ENCODE results near the gene NET1. TPM values are rescaled to one million over a fixed set of nuclear protein-coding genes. Genes with fewer than 3 reads are reported as not detected.

NET1 gene
- total RNA-seq, 6 experiments from 2014 or later: 23.0 to 64.5 (median 38.5) TPM

DNA sequence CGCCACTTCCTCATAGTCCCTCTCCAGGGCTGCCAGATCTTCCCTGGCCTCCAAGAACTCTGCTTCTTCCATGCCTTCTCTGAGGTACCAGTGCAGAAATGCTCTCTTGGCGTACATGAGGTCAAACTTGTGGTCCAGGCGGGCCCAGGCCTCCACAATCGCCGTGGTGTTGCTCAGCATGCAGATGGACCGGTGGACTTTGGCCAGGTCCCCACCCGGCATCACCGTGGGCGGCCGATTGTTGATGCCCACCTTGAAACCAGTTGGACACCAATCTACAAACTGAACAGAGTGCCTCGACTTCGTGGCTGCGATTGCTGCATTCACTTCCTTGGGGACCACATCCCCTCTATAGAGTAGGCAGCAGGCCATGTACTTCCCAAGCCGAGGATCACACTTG lies 18.8 kb upstream of the NET1 start:
- H3K4me1 ChIP-seq: no peaks in the 10 kb centered on the region
- peaks cover 0 to 12% (median 6%) of the 10 kb centered on the region in 4 donors for H3K9me3 ChIP-seq
- WGBS (ENCODE audit: insufficient coverage, low coverage, low lambda C conversion rate, missing lambda C conversion rate): 89% methylated on average over 10 of the region's 14 CpGs
- TF ChIP-seq, protein P1, sequence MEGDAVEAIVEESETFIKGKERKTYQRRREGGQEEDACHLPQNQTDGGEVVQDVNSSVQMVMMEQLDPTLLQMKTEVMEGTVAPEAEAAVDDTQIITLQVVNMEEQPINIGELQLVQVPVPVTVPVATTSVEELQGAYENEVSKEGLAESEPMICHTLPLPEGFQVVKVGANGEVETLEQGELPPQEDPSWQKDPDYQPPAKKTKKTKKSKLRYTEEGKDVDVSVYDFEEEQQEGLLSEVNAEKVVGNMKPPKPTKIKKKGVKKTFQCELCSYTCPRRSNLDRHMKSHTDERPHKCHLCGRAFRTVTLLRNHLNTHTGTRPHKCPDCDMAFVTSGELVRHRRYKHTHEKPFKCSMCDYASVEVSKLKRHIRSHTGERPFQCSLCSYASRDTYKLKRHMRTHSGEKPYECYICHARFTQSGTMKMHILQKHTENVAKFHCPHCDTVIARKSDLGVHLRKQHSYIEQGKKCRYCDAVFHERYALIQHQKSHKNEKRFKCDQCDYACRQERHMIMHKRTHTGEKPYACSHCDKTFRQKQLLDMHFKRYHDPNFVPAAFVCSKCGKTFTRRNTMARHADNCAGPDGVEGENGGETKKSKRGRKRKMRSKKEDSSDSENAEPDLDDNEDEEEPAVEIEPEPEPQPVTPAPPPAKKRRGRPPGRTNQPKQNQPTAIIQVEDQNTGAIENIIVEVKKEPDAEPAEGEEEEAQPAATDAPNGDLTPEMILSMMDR (IDR thresholded peaks at IDR 0.05): no peak
- H3K27me3 ChIP-seq: no peaks in the 10 kb centered on the region
- no peak for ATAC-seq
- no peak overlapping the region for H3K4me3 ChIP-seq
- DNase-seq: no peak
- H3K36me3 ChIP-seq: no peaks in the 10 kb centered on the region
- intact Hi-C loops (cut with DNase I): no loop called here
- H3K27ac ChIP-seq: no peak overlapping the region

DNA sequence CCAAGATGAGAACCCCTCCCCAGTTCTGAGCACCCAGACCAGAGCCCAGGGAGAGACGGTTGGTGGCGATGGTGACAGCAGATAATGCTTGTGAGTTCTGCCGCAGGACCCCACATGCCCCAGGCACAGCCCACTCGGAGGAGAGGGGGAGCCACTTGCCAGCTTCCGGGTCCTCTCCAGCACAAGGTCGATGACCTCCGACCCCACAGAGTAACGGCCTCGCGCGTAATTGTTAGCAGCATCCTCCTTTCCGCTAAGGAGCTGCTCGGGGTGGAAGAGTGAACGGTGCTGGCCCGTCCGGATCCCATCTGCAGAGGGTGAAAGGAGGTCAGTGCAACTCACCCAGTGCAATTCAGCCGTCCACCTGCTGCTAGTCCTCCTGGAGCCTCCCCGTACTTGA lies 17.2 kb upstream of the NET1 start:
- WGBS (ENCODE audit: insufficient coverage, low coverage, low lambda C conversion rate, missing lambda C conversion rate): 60% methylated on average over 7 of the region's 18 CpGs
- Histone ChIP-seq H3K4me3 (no peak overlapping the region), H3K9me3 (peaks cover 0 to 10% (median 4%) of the 10 kb centered on the region in 4 donors), H3K4me1 (no peaks in the 10 kb centered on the region), H3K27me3 (no peaks in the 10 kb centered on the region), H3K27ac (no peak overlapping the region), H3K36me3 (no peaks in the 10 kb centered on the region)
- no peak for DNase-seq
- intact Hi-C loops (cut with DNase I): no loop called here
- TF ChIP-seq, protein P1 (IDR thresholded peaks at IDR 0.05): no peak
- no peak for TF ChIP-seq POLR2A (IDR thresholded peaks at IDR 0.05)
- no peak for ATAC-seq

DNA sequence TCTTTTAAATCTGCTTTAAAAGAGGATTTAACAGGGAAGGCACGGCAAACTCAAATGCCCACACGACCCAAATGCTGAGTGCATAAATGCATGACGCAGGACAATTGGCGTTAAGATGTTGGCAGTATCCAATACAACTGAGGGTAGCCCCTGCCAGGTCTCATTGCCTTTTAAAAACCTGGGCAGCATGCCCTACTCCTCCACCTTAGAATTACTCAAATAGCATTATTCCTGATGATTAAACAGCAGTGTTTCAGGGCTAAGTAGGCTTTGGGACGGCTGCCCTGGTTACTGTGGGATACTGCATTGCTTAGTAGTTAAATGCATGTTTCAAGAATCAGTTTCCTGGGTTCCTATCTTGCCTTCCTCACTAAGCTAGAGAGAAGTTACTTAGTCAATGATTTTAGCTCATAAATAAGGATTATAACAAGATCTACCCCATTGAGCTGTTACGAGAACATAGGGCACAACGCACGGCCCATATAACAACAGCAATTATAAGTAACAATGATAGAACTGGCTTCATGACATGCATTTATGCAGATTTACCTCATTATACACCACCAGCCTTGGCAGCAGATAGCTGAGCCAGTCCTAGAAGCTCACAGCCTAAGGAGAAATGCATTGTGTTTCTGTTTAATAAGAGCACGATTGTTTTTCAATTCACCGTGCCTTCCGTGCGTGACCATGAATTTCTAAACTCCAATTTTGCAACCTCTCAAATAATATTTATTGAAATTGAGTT lies 15.6 kb upstream of the NET1 start:
- no peaks in the 10 kb centered on the region for H3K4me1 ChIP-seq
- no peaks in the 10 kb centered on the region for H3K9me3 ChIP-seq
- H3K36me3 ChIP-seq: no peaks in the 10 kb centered on the region
- no peak for DNase-seq
- intact Hi-C loops (cut with DNase I): no loop called here
- H3K27me3 ChIP-seq: no peaks in the 10 kb centered on the region
- TF ChIP-seq, protein P1 (IDR thresholded peaks at IDR 0.05): no peak
- TF ChIP-seq POLR2A (IDR thresholded peaks at IDR 0.05): no peak
- no peak overlapping the region for H3K4me3 ChIP-seq
- 77% methylated on average over 11 of the region's 12 CpGs for WGBS (ENCODE audit: insufficient coverage, low coverage, low lambda C conversion rate, missing lambda C conversion rate)
- no peak for ATAC-seq
- no peak overlapping the region for H3K27ac ChIP-seq

DNA sequence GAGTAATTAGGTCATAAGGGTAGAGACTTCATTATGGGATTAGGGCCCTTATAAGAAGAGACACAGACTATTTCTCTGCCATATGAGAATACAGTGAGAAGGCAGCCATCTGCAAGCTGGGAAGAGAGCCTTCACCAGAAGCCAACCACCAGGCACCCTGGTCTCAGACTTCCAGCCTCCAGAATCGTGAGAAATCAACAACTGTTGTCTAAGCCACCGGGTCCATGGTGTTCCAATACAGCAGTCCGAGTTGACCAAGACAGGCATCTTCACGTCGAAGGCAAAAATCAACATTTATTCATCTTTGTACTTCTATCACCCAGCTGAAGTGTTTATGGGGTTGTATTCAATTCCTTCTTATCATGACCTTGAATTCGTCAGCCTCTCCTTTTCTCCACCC lies 13.0 kb upstream of the NET1 start:
- Histone ChIP-seq H3K9me3 (no peaks in the 10 kb centered on the region), H3K4me3 (no peak overlapping the region), H3K4me1 (no peaks in the 10 kb centered on the region), H3K36me3 (no peaks in the 10 kb centered on the region), H3K27ac (no peak overlapping the region), H3K27me3 (no peaks in the 10 kb centered on the region)
- ATAC-seq: no peak
- 93% methylated on average over 3 of the region's 6 CpGs for WGBS (ENCODE audit: insufficient coverage, low coverage, low lambda C conversion rate, missing lambda C conversion rate)
- DNase-seq: no peak
- intact Hi-C loops (cut with DNase I): no loop called here
- TF ChIP-seq, protein P1 (IDR thresholded peaks at IDR 0.05): no peak
- no peak for TF ChIP-seq POLR2A (IDR thresholded peaks at IDR 0.05)
